K562 (cell line): Measurements from ENCODE around the gene OTULINL. TPM values are rescaled to one million over a fixed set of nuclear protein-coding genes. Genes with fewer than 3 reads are reported as not detected.

Experiments
- ETV1 ChIP-seq: fragments of 450-650 bp; conservative IDR thresholded peaks from 2 replicates; pipeline ENCODE4 v1.6.1; 2016; ENCODE audit warnings: missing genetic modification characterization, control low read depth, low read depth, missing compliant biosample characterization
- NELFE ChIP-seq: IDR thresholded peaks from 2 replicates; pipeline ENCODE4 v1.6.1; 2011; ENCODE audit warnings: mild to moderate bottlenecking; ENCODE audit not compliant: insufficient read depth, insufficient read length
- SRSF9 ChIP-seq: fragments of 200-400 bp; formaldehyde crosslinking; IDR thresholded peaks from 2 replicates; pipeline ENCODE4 v1.6.1; 2017; ENCODE audit warnings: low read depth, low read length, borderline replicate concordance
- STAG1 ChIP-seq: sonication (generic); formaldehyde crosslinking; IDR thresholded peaks from 2 replicates; pipeline ENCODE4 v1.5.0; 2020; ENCODE audit warnings: missing genetic modification reagents, borderline replicate concordance
- ZEB2 ChIP-seq: fragments of 450-650 bp; IDR thresholded peaks from 2 replicates; pipeline ENCODE4 v1.6.1; 2016
- ZNF121 ChIP-seq: sonication (generic); formaldehyde crosslinking; conservative IDR thresholded peaks from 2 replicates; pipeline ENCODE4 v1.8.0; 2022; ENCODE audit warnings: missing genetic modification reagents
- ZNF146 ChIP-seq: IDR thresholded peaks from one replicate; pipeline ENCODE4 v1.6.1; 2018; ENCODE audit warnings: missing compliant biosample characterization; ENCODE audit not compliant: unreplicated experiment
- ZNF239 ChIP-seq: fragments of 250-450 bp; sonication (Bioruptor Pico); IDR thresholded peaks from 2 replicates; pipeline ENCODE4 v1.4.0; 2020; ENCODE audit warnings: mild to moderate bottlenecking
- polyA plus RNA-seq, 8 experiments: library from polyadenylated mRNA; depleted of rRNA in 4 of 8; stranded (reverse) in 5 of 8; unstranded in 3 of 8; fragments of >200 nt; fragmentation: Nextera tagmentation in 2 of 8; fragmentation: Illumina TruSeq in 1 of 8; extraction: Ambion mirVana in 2 of 8; extraction: Trizol in 1 of 8; gene quantifications; 2 replicates each; pipeline versions ENCODE4 v1.2.1 to v1.2.3, GENCODE V29; 2011 to 2014; ENCODE audit warnings: inconsistent platforms in 1 of 8, missing spikeins in 1 of 8
- total RNA-seq, 7 experiments: library from RNA; depleted of rRNA in 6 of 7; stranded (reverse); fragments of >200 nt in 6 of 7; fragmentation: Illumina TruSeq in 2 of 7; extraction: Trizol in 2 of 7; gene quantifications; 2 replicates each; pipeline versions ENCODE4 v1.2.1 to v1.2.3, GENCODE V29; 2011 to 2021; ENCODE audit warnings: low replicate concordance in 1 of 7
- TF ChIP-seq, protein P1 (sequence below): fragments of 450-650 bp; IDR thresholded peaks from 2 replicates; pipeline ENCODE4 v1.6.1; 2016; ENCODE audit warnings: low read depth
- TF ChIP-seq, protein P2 (sequence below): sonication (generic); formaldehyde crosslinking; IDR thresholded peaks from 2 replicates; pipeline ENCODE4 v1.9.0; 2022; ENCODE audit warnings: mild to moderate bottlenecking, missing genetic modification reagents

OTULINL gene
- total and polyA plus RNA-seq, 9 of the 15 experiments (the other 6 are each of a cell fraction or from before 2014, with no cell fraction given): 0.13 to 0.18 TPM; not detected in 7

DNA sequence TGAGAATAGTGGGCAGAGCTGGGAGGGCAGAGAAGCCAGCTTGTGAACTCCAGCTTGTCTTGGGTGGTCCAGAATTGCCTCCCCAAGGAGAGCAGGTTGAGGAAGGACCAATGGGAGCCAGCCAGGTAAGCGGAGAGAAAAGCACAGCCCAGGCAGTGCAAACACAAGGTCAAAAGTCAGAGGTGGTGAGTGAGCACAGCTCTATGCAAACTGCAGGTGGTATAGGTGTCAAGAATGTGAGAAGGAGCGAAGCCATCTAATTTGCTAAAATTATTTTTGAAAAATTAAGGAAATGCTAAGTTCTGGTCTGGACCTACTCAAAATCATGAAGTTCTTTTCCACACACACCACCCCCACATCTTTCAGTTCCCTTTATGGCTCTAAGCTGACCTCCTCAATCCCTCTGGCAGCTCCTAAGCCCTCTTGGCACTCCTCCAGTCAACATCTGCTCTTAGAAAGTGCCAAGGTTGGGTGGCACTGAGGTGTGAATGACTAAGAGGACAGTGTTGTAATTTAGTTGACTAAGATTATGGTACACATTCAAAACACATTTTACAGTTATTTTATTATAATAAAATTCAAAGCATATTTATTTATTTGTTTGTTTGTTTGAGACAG, 6.6 kb upstream of the OTULINL start (continued):
- TF ChIP-seq ZNF239 (CRISPR knock-in tag) (no peak), NELFE (no peak), ZNF121 (CRISPR knock-in tag) (no peak), STAG1 (no peak), ETV1 (tag) (no peak), ZNF146 (CRISPR knock-in tag) (no peak), SRSF9 (no peak), ZEB2 (no peak)
- TF ChIP-seq, protein P1, sequence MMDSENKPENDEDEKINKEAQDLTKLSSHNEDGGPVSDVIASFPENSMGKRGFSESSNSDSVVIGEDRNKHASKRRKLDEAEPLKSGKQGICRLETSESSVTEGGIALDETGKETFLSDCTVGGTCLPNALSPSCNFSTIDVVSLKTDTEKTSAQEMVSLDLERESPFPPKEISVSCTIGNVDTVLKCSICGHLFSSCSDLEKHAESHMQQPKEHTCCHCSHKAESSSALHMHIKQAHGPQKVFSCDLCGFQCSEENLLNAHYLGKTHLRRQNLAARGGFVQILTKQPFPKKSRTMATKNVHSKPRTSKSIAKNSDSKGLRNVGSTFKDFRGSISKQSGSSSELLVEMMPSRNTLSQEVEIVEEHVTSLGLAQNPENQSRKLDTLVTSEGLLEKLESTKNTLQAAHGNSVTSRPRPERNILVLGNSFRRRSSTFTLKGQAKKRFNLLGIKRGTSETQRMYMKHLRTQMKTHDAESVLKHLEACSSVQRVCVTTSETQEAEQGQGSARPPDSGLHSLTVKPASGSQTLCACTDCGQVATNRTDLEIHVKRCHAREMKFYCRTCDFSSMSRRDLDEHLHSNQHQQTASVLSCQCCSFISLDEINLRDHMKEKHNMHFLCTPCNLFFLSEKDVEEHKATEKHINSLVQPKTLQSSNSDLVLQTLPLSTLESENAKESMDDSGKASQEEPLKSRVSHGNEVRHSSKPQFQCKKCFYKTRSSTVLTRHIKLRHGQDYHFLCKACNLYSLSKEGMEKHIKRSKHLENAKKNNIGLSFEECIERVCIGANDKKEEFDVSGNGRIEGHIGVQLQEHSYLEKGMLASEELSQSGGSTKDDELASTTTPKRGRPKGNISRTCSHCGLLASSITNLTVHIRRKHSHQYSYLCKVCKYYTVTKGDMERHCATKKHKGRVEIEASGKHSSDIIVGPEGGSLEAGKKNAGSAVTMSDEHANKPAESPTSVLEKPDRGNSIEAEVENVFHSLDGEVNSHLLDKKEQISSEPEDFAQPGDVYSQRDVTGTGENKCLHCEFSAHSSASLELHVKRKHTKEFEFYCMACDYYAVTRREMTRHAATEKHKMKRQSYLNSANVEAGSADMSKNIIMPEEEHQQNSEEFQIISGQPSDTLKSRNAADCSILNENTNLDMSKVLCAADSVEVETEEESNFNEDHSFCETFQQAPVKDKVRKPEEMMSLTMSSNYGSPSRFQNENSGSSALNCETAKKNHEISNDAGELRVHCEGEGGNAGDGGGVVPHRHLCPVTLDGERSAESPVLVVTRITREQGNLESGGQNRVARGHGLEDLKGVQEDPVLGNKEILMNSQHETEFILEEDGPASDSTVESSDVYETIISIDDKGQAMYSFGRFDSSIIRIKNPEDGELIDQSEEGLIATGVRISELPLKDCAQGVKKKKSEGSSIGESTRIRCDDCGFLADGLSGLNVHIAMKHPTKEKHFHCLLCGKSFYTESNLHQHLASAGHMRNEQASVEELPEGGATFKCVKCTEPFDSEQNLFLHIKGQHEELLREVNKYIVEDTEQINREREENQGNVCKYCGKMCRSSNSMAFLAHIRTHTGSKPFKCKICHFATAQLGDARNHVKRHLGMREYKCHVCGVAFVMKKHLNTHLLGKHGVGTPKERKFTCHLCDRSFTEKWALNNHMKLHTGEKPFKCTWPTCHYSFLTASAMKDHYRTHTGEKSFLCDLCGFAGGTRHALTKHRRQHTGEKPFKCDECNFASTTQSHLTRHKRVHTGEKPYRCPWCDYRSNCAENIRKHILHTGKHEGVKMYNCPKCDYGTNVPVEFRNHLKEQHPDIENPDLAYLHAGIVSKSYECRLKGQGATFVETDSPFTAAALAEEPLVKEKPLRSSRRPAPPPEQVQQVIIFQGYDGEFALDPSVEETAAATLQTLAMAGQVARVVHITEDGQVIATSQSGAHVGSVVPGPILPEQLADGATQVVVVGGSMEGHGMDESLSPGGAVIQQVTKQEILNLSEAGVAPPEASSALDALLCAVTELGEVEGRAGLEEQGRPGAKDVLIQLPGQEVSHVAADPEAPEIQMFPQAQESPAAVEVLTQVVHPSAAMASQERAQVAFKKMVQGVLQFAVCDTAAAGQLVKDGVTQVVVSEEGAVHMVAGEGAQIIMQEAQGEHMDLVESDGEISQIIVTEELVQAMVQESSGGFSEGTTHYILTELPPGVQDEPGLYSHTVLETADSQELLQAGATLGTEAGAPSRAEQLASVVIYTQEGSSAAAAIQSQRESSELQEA: no peak
- TF ChIP-seq, protein P2, sequence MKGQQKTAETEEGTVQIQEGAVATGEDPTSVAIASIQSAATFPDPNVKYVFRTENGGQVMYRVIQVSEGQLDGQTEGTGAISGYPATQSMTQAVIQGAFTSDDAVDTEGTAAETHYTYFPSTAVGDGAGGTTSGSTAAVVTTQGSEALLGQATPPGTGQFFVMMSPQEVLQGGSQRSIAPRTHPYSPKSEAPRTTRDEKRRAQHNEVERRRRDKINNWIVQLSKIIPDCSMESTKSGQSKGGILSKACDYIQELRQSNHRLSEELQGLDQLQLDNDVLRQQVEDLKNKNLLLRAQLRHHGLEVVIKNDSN (CRISPR knock-in tag): no peak
